ENCODE data around the gene TTLL11.

GRCh38 chr9:121927081-121927480 lies 166.0 kb downstream of the TTLL11 start:
- no peak for TF ChIP-seq CREB1 (IDR thresholded peaks at IDR 0.05; ENCODE audit: low read depth)
- no peak for TF ChIP-seq RAD21 (IDR thresholded peaks at IDR 0.05; ENCODE audit: low read depth)
- TF ChIP-seq REST (IDR thresholded peaks at IDR 0.05; ENCODE audit: low read depth) = no peak
- TF ChIP-seq, protein P1, sequence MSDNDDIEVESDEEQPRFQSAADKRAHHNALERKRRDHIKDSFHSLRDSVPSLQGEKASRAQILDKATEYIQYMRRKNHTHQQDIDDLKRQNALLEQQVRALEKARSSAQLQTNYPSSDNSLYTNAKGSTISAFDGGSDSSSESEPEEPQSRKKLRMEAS (IDR thresholded peaks at IDR 0.05) = no peak
- no peak for TF ChIP-seq CEBPB (IDR thresholded peaks at IDR 0.05)
- no peak for TF ChIP-seq TAF1 (IDR thresholded peaks at IDR 0.05; ENCODE audit: low read depth)
- TF ChIP-seq EGR1 (IDR thresholded peaks at IDR 0.05) = no peak
- TF ChIP-seq FOXM1 (IDR thresholded peaks at IDR 0.05; ENCODE audit: borderline replicate concordance, low read depth) = no peak

Data from Ishikawa (cell line).